Smooth muscle cell (in vitro differentiated cells): ENCODE results near the gene CAPN14. TPM values are rescaled to one million over a fixed set of nuclear protein-coding genes. Genes with fewer than 3 reads are reported as not detected.
"Not testable (repeated sequence)": the region's sequence is repeated elsewhere in the genome, so short reads cannot be mapped to it uniquely, and the experiment has no call there.

Experiments
- DNase-seq: peaks from one replicate; lab custom pipeline; 2025; ENCODE audit not compliant: unreplicated experiment; lab: John Stamatoyannopoulos, UW
- H2AFZ ChIP-seq: fragments of 200-600 bp; sonication (generic); 2 replicates; pipeline ENCODE4 v1.6.0; 2016; ENCODE audit warnings: antibody characterized with exemption, low read depth, mild to moderate bottlenecking
- H3F3A ChIP-seq: fragments of 200-600 bp; sonication (generic); 2 replicates; pipeline ENCODE4 v1.6.0; 2017; ENCODE audit warnings: antibody characterized with exemption, low read depth
- H3K27ac ChIP-seq: fragments of 200-600 bp; sonication (generic); 2 replicates; pipeline ENCODE4 v1.5.1; 2016; ENCODE audit warnings: low read depth, mild to moderate bottlenecking
- H3K27me3 ChIP-seq: fragments of 200-600 bp; sonication (generic); 2 replicates; pipeline ENCODE4 v1.6.1; 2016; ENCODE audit warnings: low read depth, mild to moderate bottlenecking
- H3K36me3 ChIP-seq: fragments of 200-600 bp; sonication (generic); 2 replicates; pipeline ENCODE4 v1.5.1; 2016; ENCODE audit warnings: low read depth
- H3K4me1 ChIP-seq: fragments of 200-600 bp; sonication (generic); 2 replicates; pipeline ENCODE4 v1.5.1; 2016; ENCODE audit warnings: low read depth
- H3K4me2 ChIP-seq: fragments of 200-600 bp; sonication (generic); 2 replicates; pipeline ENCODE4 v1.6.0; 2016; ENCODE audit warnings: mild to moderate bottlenecking
- H3K4me3 ChIP-seq: fragments of 200-600 bp; sonication (generic); 2 replicates; pipeline ENCODE4 v1.5.1; 2016; ENCODE audit warnings: mild to moderate bottlenecking
- H3K79me2 ChIP-seq: fragments of 200-600 bp; sonication (generic); 2 replicates; pipeline ENCODE4 v1.6.0; 2016; ENCODE audit warnings: low read depth, mild to moderate bottlenecking
- H3K9ac ChIP-seq: fragments of 200-600 bp; sonication (generic); 2 replicates; pipeline ENCODE4 v1.6.0; 2016; ENCODE audit warnings: low read depth
- H3K9me3 ChIP-seq: fragments of 200-600 bp; sonication (generic); replicated peaks from 2 replicates; pipeline ENCODE4 v1.5.1; 2016; ENCODE audit warnings: low read depth
- H4K20me1 ChIP-seq: fragments of 200-600 bp; sonication (generic); 2 replicates; pipeline ENCODE4 v1.6.0; 2016; ENCODE audit warnings: low read depth
- CTCF ChIP-seq: fragments of 200-600 bp; sonication (generic); IDR thresholded peaks from 2 replicates; pipeline ENCODE4 v1.5.1; 2017; ENCODE audit warnings: borderline replicate concordance, mild to moderate bottlenecking, antibody characterized with exemption; ENCODE audit not compliant: insufficient read depth, poor library complexity, severe bottlenecking
- WGBS: methylation state at CpG from one replicate; pipeline ENCODE4 v1.1.7; 2016; ENCODE audit warnings: low lambda C conversion rate; 5-methylcytosine and 5-hydroxymethylcytosine counted together
- polyA plus RNA-seq: library from polyadenylated mRNA; unstranded; fragments of >200 nt; fragmentation: Nextera tagmentation; extraction: Ambion mirVana; gene quantifications from 2 replicates; pipeline ENCODE4 v1.2.1, GENCODE V29; 2016
- total RNA-seq: library from RNA; depleted of rRNA; stranded (reverse); fragments of >200 nt; gene quantifications from 2 replicates; pipeline ENCODE4 v1.2.3, GENCODE V29; 2014

Gene CAPN14
- total and polyA plus RNA-seq, 2 experiments from 2014 or later: 0.13 to 0.55 TPM

GRCh38 chr2:31190188-31190587, 27.1 kb downstream of the CAPN14 start:
- Histone ChIP-seq H3F3A (no peaks in the 10 kb centered on the region), H3K36me3 (no peaks in the 10 kb centered on the region), H4K20me1 (no peaks in the 10 kb centered on the region), H3K4me3 (no peak overlapping the region), H3K4me2 (no peak overlapping the region), H3K4me1 (no peaks in the 10 kb centered on the region), H3K9ac (no peak overlapping the region), H3K27ac (no peak overlapping the region), H3K79me2 (no peaks in the 10 kb centered on the region), H3K27me3 (peaks cover 22% of the 10 kb centered on the region), H3K9me3 (no peaks in the 10 kb centered on the region), H2AFZ (no peak overlapping the region)
- no peak for TF ChIP-seq CTCF
- no peak for DNase-seq
- 78% methylated on average over 1 of the region's 1 CpG for WGBS

- H3K79me2 ChIP-seq: no peaks in the 10 kb centered on the region
- no peak overlapping the region for H2AFZ ChIP-seq
- H3K27ac ChIP-seq: no peak overlapping the region
- WGBS: 94% methylated on average over 4 of the region's 4 CpGs
- H4K20me1 ChIP-seq: no peaks in the 10 kb centered on the region
- no peaks in the 10 kb centered on the region for H3K9me3 ChIP-seq
- no peak for DNase-seq
- H3K36me3 ChIP-seq: no peaks in the 10 kb centered on the region
- H3F3A ChIP-seq: no peaks in the 10 kb centered on the region
- no peaks in the 10 kb centered on the region for H3K4me1 ChIP-seq
- H3K9ac ChIP-seq: no peak overlapping the region
- H3K4me2 ChIP-seq: no peak overlapping the region
- no peak overlapping the region for H3K4me3 ChIP-seq
- no peak for TF ChIP-seq CTCF
- H3K27me3 ChIP-seq: peaks cover 33% of the 10 kb centered on the region
These were observed 28.2 kb downstream of the CAPN14 start for GRCh38 chr2:31189141-31189540.

- DNase-seq: no peak
- no peaks in the 10 kb centered on the region for H4K20me1 ChIP-seq
- no peaks in the 10 kb centered on the region for H3K9me3 ChIP-seq
- H3K4me1 ChIP-seq: no peaks in the 10 kb centered on the region
- H3K79me2 ChIP-seq: no peaks in the 10 kb centered on the region
- H2AFZ ChIP-seq: no peak overlapping the region
- H3K36me3 ChIP-seq: no peaks in the 10 kb centered on the region
- H3K9ac ChIP-seq: no peak overlapping the region
- H3K4me3 ChIP-seq: no peak overlapping the region
- no peak overlapping the region for H3K4me2 ChIP-seq
- no peak for TF ChIP-seq CTCF
- H3K27me3 ChIP-seq: peaks cover 33% of the 10 kb centered on the region
- no peak overlapping the region for H3K27ac ChIP-seq
- H3F3A ChIP-seq: no peaks in the 10 kb centered on the region
- WGBS: 78% methylated on average over 5 of the region's 5 CpGs
These were observed 29.2 kb downstream of the CAPN14 start for GRCh38 chr2:31188131-31188530.

GRCh38 chr2:31187166-31187565, 30.1 kb downstream of the CAPN14 start:
- no peak for DNase-seq
- WGBS: 86% methylated on average over 3 of the region's 4 CpGs
- no peak overlapping the region for H3K4me3 ChIP-seq

GRCh38 chr2:31183973-31184372, 33.3 kb downstream of the CAPN14 start:
- H3K9me3 ChIP-seq, H3K9ac ChIP-seq, H3F3A ChIP-seq, H3K27ac ChIP-seq, H3K36me3 ChIP-seq, H3K4me3 ChIP-seq, H4K20me1 ChIP-seq, DNase-seq, H3K4me2 ChIP-seq, H3K4me1 ChIP-seq, H2AFZ ChIP-seq, H3K79me2 ChIP-seq: not testable (repeated sequence)
- 82% methylated on average over 7 of the region's 7 CpGs for WGBS
- H3K27me3 ChIP-seq: peaks cover 36% of the 10 kb centered on the region

More at GRCh38 chr2:31187166-31187565, 30.1 kb downstream of the CAPN14 start:
- no peak for TF ChIP-seq CTCF
- Histone ChIP-seq H3K9ac (no peak overlapping the region), H3K36me3 (no peaks in the 10 kb centered on the region), H3F3A (no peaks in the 10 kb centered on the region), H2AFZ (no peak overlapping the region), H3K27me3 (peaks cover 33% of the 10 kb centered on the region), H3K27ac (no peak overlapping the region), H3K4me1 (no peaks in the 10 kb centered on the region), H3K9me3 (no peaks in the 10 kb centered on the region), H3K4me2 (no peak overlapping the region), H3K79me2 (no peaks in the 10 kb centered on the region), H4K20me1 (no peaks in the 10 kb centered on the region)
